GM12875 (cell line): ENCODE results near the gene RNF223.

Experiments used
- H3K4me3 ChIP-seq: one replicate; pipeline ENCODE4 v1.5.1; 2011; ENCODE audit warnings: low read depth, low read length, control low read depth
- CTCF ChIP-seq: IDR thresholded peaks from 2 replicates; pipeline ENCODE4 v1.5.1; 2011; ENCODE audit warnings: low read depth, mild to moderate bottlenecking, control low read depth, inconsistent platforms, low read length, moderate library complexity, borderline replicate concordance; ENCODE audit not compliant: insufficient read depth

Gene RNF223

GRCh38 chr1:1084372-1085170 lies 10.5 kb upstream of the RNF223 start:
- no peak overlapping the region for H3K4me3 ChIP-seq
- no peak for TF ChIP-seq CTCF

- H3K4me3 ChIP-seq = no peak overlapping the region
- TF ChIP-seq CTCF = no peak
Observed at GRCh38 chr1:1083416-1084371, 9.6 kb upstream of the RNF223 start.

- no peak overlapping the region for H3K4me3 ChIP-seq
- TF ChIP-seq CTCF = no peak
Observed at GRCh38 chr1:1082776-1083415, 8.8 kb upstream of the RNF223 start.

- H3K4me3 ChIP-seq = no peak overlapping the region
- TF ChIP-seq CTCF = no peak
Observed at GRCh38 chr1:1082239-1082775, 8.2 kb upstream of the RNF223 start.

GRCh38 chr1:1081311-1082238 lies 7.5 kb upstream of the RNF223 start:
- no peak overlapping the region for H3K4me3 ChIP-seq
- no peak for TF ChIP-seq CTCF

- TF ChIP-seq CTCF = no peak
- no peak overlapping the region for H3K4me3 ChIP-seq
Observed at GRCh38 chr1:1080951-1081310, 6.8 kb upstream of the RNF223 start.
